ENCODE measurements around the gene FRMD4A. TPM values are rescaled to one million over a fixed set of nuclear protein-coding genes. Genes with fewer than 3 reads are reported as not detected.

The FRMD4A gene
- total and polyA plus RNA-seq, 2 of the 4 experiments (the other 2 are of a cell fraction), result 30.3 to 68.8 TPM

DNA sequence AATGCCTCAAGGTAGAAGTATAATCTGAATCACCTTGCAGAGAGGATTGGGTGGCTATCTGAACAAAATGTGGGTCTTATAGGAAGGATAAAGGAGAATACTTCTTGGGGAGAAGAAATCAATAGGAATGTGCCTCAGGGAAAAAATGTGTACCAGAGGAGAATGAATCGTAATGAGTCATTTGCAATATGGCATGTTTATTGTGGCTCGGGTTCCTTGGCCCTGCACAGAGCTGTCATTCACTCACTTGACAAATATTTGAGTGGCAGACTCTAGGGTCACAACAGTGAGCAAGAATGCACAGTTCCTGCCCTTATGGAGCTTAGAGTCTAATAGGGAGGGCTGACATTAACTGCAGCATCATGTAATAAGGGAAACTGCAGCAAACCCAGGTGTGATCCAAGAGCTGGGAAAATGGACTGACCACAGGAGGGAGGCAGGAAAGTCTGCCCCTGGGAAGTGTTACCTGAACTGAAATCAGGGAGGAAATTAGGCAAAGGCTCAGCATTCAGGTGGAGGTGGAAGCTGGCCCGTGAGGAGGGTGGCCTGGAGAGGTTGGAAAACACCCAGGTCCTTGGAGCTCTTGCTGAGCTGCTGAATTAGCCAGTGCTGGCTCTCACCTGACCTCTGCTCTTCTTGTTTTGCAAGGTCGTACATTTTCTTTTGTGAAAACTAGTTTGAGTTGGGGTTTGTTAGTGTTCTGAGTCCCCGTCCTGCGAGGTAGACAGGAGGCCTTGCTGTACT is 203.9 kb downstream of the FRMD4A start:
- Histone ChIP-seq H2BK5ac (ENCODE audit: low read depth, low read length, poor library complexity, severe bottlenecking) (peak overlapping the region; percentile 64), H3K4me1 (ENCODE audit: control insufficient read depth, insufficient read depth, low read length) (peaks cover 8% of the 10 kb centered on the region), H3K27me3 (ENCODE audit: control insufficient read depth, insufficient read depth, low read length) (no peaks in the 10 kb centered on the region), H2AFZ (replicated peaks; ENCODE audit: low read length, poor library complexity) (no peak overlapping the region), H4K20me1 (ENCODE audit: insufficient read depth, low read length) (no peaks in the 10 kb centered on the region), H3K9me1 (ENCODE audit: insufficient read depth, low read length) (no peaks in the 10 kb centered on the region), H3K4me2 (ENCODE audit: low read depth, low read length) (peak overlapping the region; percentile 8; the same call in 1 of the 2 replicates), H3K56ac (ENCODE audit: extremely low read depth, insufficient read depth, low read length) (no peak overlapping the region), H3K36me3 (ENCODE audit: control insufficient read depth, insufficient read depth, low read length) (no peaks in the 10 kb centered on the region), H3K9ac (ENCODE audit: low read depth, low read length) (no peak overlapping the region), H3K27ac (ENCODE audit: insufficient read depth, low read length) (no peak overlapping the region), H3K14ac (replicated peaks; ENCODE audit: low read depth, low read length) (no peak overlapping the region), H3K23ac (ENCODE audit: low read depth, low read length) (0 out of 2 replicates have a peak overlapping the region, but pooled peaks have one; percentile 42), H3K9me3 (ENCODE audit: control insufficient read depth, insufficient read depth, low read length) (peaks cover 3% of the 10 kb centered on the region), H3K79me1 (ENCODE audit: low read depth in 1 of 2, low read length in 2 of 2) (no peaks in the 10 kb centered on the region), H3K4me3 (ENCODE audit: insufficient read depth, low read depth, low read length) (no peak overlapping the region), H4K91ac (ENCODE audit: insufficient read depth, low read depth, low read length) (peak overlapping the region; percentile 45; the same call in 1 of the 2 replicates), H2AK9ac (replicated peaks; ENCODE audit: low read depth, low read length, poor library complexity) (peak overlapping the region; percentile 66), H3K18ac (ENCODE audit: low read depth, low read length) (peak overlapping the region; percentile 71; the same call in 1 of the 2 replicates), H4K8ac (ENCODE audit: low read depth in 2 of 2, low read length in 2 of 2) (0 out of 4 replicates have a peak overlapping the region, but pooled peaks of 1 of the 2 experiments have one; percentile 22), H2AK5ac (ENCODE audit: low read depth, low read length) (peak overlapping the region; percentile 86; the same call in 1 of the 2 replicates), H2BK20ac (ENCODE audit: low read depth, low read length) (peak overlapping the region; percentile 65), H2BK120ac (ENCODE audit: low read depth, low read length) (peak overlapping the region; percentile 75; the same call in 1 of the 2 replicates), H2BK15ac (ENCODE audit: low read depth, low read length) (peak overlapping the region; percentile 71; the same call in 2 of the 3 replicates), H3K4ac (ENCODE audit: low read depth, low read length) (peak overlapping the region; percentile 58), H4K5ac (ENCODE audit: low read depth, low read length) (peak overlapping the region; percentile 26; the same call in 1 of the 2 replicates)
- TF ChIP-seq CEBPB (IDR thresholded peaks at IDR 0.05; ENCODE audit: low read depth, low read length) (no peak), FOS (IDR thresholded peaks at IDR 0.05; ENCODE audit: low read depth, low read length) (peak; percentile 46; the same call in 1 of the 2 replicates)
- intact Hi-C loops (cut with micrococcal nuclease), result no loop called here
- POLR2A ChIA-PET (ENCODE audit: unreplicated experiment), result no interaction called here
- peak; percentile 70 for ATAC-seq (ENCODE audit: low read depth)
- dilution Hi-C loops (cut with HindIII; ENCODE audit: low sequenced_read_pairs, unreplicated experiment), result no loop called here
- BruUV-seq (replicated peaks), result no TSS peak
- 93% methylated on average over 2 of the region's 6 CpGs; no CpG with 5 or more reads in 1 of the 2 experiments for WGBS, 2 experiments (ENCODE audit: extremely low coverage in 2 of 2, insufficient read length in 1 of 2)
- CTCF ChIA-PET, result interaction anchor here (0.5 kb wide), 1 partner anchor 463 kb away, joined by 4 read pairs; no protein-coding TSS in a partner anchor
- DNase-seq, result peak; percentile 67
- in situ Hi-C loops (cut with MboI; ENCODE audit: low sequenced_read_pairs), result no loop called here

Data from IMR-90 (cell line).